ENCODE measurements around the gene RNGTT. TPM values are rescaled to one million over a fixed set of nuclear protein-coding genes. Genes with fewer than 3 reads are reported as not detected.

Gene RNGTT
- polyA plus RNA-seq, 1 donor (not counting 4 experiments of a cell fraction or from before 2014, with no cell fraction given), result 9.7 TPM

DNA sequence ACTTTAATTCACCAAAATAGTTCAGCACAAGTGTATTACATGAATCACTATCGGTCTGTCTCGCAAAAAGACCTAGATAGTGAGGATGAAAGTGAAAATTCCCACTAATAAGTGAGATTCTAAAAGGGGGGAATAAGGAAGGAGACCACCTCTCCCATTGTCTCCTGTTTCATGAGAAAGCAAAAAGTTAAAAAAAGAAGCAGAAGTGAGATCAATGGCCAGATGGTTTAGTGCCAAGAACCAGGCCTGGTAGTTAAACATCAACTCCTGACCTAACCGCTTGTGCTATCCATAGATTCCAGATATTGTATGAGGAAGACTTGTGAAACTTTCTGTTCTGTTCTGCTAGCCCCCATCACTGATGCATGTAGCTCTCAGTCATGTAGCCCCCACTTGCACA, 293.0 kb downstream of the RNGTT start:
- Histone ChIP-seq H2AFZ (ENCODE audit: control insufficient read depth, low read length) (no peak overlapping the region), H3K36me3 (ENCODE audit: control insufficient read depth in 2 of 2, extremely low read depth in 1 of 2, insufficient read depth in 2 of 2, low read length in 2 of 2) (no peaks in the 10 kb centered on the region), H3K9ac (ENCODE audit: control insufficient read depth, extremely low read depth, insufficient read depth, low read length) (no peak overlapping the region), H3K79me2 (ENCODE audit: control insufficient read depth, insufficient read depth, low read length) (no peaks in the 10 kb centered on the region), H4K20me1 (ENCODE audit: control insufficient read depth, extremely low read depth, insufficient read depth, low read length) (no peaks in the 10 kb centered on the region), H3K27me3 (ENCODE audit: control insufficient read depth, extremely low read depth, insufficient read depth, low read length) (no peaks in the 10 kb centered on the region), H3K4me2 (ENCODE audit: control insufficient read depth, extremely low read depth, insufficient read depth, low read depth, low read length) (no peak overlapping the region), H3K27ac (ENCODE audit: control insufficient read depth, insufficient read depth, low read length) (no peak overlapping the region), H3K4me1 (ENCODE audit: control insufficient read depth, extremely low read depth, insufficient read depth, low read length) (no peaks in the 10 kb centered on the region), H3K4me3 (ENCODE audit: control insufficient read depth in 2 of 3, extremely low read depth in 1 of 3, insufficient read depth in 2 of 3, low read depth in 1 of 3, low read length in 3 of 3) (no peak overlapping the region), H3K9me1 (ENCODE audit: control insufficient read depth, extremely low read depth, insufficient read depth, low read length) (no peaks in the 10 kb centered on the region), H3K9me3 (ENCODE audit: control insufficient read depth, low read depth, low read length) (peaks cover 4% of the 10 kb centered on the region)
- no peak for TF ChIP-seq EZH2 (IDR thresholded peaks at IDR 0.05; ENCODE audit: low read length)
- TF ChIP-seq, protein P1, sequence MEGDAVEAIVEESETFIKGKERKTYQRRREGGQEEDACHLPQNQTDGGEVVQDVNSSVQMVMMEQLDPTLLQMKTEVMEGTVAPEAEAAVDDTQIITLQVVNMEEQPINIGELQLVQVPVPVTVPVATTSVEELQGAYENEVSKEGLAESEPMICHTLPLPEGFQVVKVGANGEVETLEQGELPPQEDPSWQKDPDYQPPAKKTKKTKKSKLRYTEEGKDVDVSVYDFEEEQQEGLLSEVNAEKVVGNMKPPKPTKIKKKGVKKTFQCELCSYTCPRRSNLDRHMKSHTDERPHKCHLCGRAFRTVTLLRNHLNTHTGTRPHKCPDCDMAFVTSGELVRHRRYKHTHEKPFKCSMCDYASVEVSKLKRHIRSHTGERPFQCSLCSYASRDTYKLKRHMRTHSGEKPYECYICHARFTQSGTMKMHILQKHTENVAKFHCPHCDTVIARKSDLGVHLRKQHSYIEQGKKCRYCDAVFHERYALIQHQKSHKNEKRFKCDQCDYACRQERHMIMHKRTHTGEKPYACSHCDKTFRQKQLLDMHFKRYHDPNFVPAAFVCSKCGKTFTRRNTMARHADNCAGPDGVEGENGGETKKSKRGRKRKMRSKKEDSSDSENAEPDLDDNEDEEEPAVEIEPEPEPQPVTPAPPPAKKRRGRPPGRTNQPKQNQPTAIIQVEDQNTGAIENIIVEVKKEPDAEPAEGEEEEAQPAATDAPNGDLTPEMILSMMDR (optimal IDR thresholded peaks at IDR 0.05 in 1 of 3, IDR thresholded peaks at IDR 0.05 in 1 of 3, conservative IDR thresholded peaks at IDR 0.05 in 1 of 3; ENCODE audit: extremely low read depth in 1 of 3, insufficient read depth in 2 of 3, low read length in 3 of 3), result no peak
- no peak for FAIRE-seq
- DNase-seq (ENCODE audit: low read depth, low spot score), result no peak
- dilution Hi-C loops (cut with MboI; ENCODE audit: extremely low pct_ligation_motif_present, low sequenced_read_pairs), result no loop called here

DNA sequence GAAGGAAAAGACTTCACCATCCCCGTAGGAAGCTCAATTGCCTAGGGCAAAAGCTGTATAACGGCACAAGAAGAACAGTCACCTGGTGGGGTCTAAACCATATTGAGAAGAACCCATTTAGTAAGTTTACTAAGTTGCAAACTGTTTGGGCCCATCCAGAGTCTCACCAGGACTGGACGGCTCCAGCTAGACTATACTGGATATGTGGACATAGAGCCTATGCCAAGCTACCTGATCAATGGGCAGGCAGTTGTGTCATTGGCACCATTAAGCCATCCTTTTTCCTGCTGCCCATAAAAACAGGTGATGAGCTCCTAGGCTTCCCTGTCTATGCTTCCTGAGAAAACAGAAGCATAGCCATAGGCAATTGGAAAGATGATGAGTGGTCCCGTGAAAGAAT, 293.9 kb downstream of the RNGTT start:
- dilution Hi-C loops (cut with MboI; ENCODE audit: extremely low pct_ligation_motif_present, low sequenced_read_pairs), result no loop called here
- FAIRE-seq (no peak), DNase-seq (ENCODE audit: low read depth, low spot score) (no peak)
- no peaks in the 10 kb centered on the region for H3K4me1 ChIP-seq (ENCODE audit: control insufficient read depth, extremely low read depth, insufficient read depth, low read length)
- no peaks in the 10 kb centered on the region for H3K36me3 ChIP-seq (ENCODE audit: control insufficient read depth in 2 of 2, extremely low read depth in 1 of 2, insufficient read depth in 2 of 2, low read length in 2 of 2)
- H3K9ac ChIP-seq (ENCODE audit: control insufficient read depth, extremely low read depth, insufficient read depth, low read length), result no peak overlapping the region
- no peak for TF ChIP-seq EZH2 (IDR thresholded peaks at IDR 0.05; ENCODE audit: low read length)
- TF ChIP-seq, protein P1 (optimal IDR thresholded peaks at IDR 0.05 in 1 of 3, IDR thresholded peaks at IDR 0.05 in 1 of 3, conservative IDR thresholded peaks at IDR 0.05 in 1 of 3; ENCODE audit: extremely low read depth in 1 of 3, insufficient read depth in 2 of 3, low read length in 3 of 3), result no peak
- H3K9me1 ChIP-seq (ENCODE audit: control insufficient read depth, extremely low read depth, insufficient read depth, low read length), result no peaks in the 10 kb centered on the region
- no peak overlapping the region for H2AFZ ChIP-seq (ENCODE audit: control insufficient read depth, low read length)
- H4K20me1 ChIP-seq (ENCODE audit: control insufficient read depth, extremely low read depth, insufficient read depth, low read length), result no peaks in the 10 kb centered on the region
- H3K27ac ChIP-seq (ENCODE audit: control insufficient read depth, insufficient read depth, low read length), result no peak overlapping the region
- H3K27me3 ChIP-seq (ENCODE audit: control insufficient read depth, extremely low read depth, insufficient read depth, low read length), result no peaks in the 10 kb centered on the region
- no peak overlapping the region for H3K4me2 ChIP-seq (ENCODE audit: control insufficient read depth, extremely low read depth, insufficient read depth, low read depth, low read length)
- H3K4me3 ChIP-seq (ENCODE audit: control insufficient read depth in 2 of 3, extremely low read depth in 1 of 3, insufficient read depth in 2 of 3, low read depth in 1 of 3, low read length in 3 of 3), result no peak overlapping the region
- H3K79me2 ChIP-seq (ENCODE audit: control insufficient read depth, insufficient read depth, low read length), result no peaks in the 10 kb centered on the region
- peaks cover 4% of the 10 kb centered on the region for H3K9me3 ChIP-seq (ENCODE audit: control insufficient read depth, low read depth, low read length)
